GM13976 (cell line): ENCODE measurements around the gene APCDD1L.

ENCODE experiments used
- DNase-seq: peaks from one replicate; pipeline ENCODE4 v3.0.0; 2012; ENCODE audit warnings: low spot score
- in situ Hi-C: fragments of 300-500 bp; cut with MboI; formaldehyde crosslinking; loops from one replicate; pipeline ENCODE4 v1.12.0; 2022; ENCODE audit warnings: low sequenced_read_pairs, mixed read lengths, inconsistent platforms; ENCODE audit not compliant: unreplicated experiment
- TF ChIP-seq, protein P1 (sequence below): IDR thresholded peaks from 2 replicates; pipeline ENCODE4 v1.5.1; 2012; ENCODE audit warnings: borderline replicate concordance, mild to moderate bottlenecking; ENCODE audit not compliant: insufficient read depth; ENCODE audit errors: extremely low read depth, missing control alignments, control extremely low read depth

Gene APCDD1L

DNA sequence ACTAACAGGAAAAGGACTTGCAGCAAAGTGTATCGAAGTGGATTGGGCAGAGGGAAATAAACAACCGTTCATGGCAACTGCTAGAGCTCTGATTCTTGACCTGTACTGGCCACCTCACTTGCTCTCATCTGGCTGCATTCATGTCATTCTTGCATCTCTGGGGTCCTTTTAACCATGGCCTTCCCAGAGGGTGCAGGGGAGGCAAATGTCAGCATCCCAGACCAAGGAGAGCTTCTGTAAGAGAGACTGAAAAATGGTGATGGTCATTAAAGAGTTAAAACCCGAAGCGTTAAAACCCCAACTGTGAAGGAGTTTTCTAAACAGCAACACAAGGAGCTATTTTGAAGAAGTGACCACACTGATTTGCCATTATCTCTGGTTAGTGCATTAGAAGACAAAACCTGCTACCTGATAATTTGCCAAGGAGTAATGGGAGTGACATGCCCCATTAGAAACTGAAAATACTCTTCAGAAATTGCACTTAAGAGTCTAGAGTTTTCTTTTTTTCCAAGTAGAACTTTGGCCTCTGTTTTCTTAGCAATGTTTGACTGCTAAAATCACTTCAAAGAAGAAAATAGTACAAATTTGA is 62.4 kb downstream of the APCDD1L start:
- TF ChIP-seq, protein P1, sequence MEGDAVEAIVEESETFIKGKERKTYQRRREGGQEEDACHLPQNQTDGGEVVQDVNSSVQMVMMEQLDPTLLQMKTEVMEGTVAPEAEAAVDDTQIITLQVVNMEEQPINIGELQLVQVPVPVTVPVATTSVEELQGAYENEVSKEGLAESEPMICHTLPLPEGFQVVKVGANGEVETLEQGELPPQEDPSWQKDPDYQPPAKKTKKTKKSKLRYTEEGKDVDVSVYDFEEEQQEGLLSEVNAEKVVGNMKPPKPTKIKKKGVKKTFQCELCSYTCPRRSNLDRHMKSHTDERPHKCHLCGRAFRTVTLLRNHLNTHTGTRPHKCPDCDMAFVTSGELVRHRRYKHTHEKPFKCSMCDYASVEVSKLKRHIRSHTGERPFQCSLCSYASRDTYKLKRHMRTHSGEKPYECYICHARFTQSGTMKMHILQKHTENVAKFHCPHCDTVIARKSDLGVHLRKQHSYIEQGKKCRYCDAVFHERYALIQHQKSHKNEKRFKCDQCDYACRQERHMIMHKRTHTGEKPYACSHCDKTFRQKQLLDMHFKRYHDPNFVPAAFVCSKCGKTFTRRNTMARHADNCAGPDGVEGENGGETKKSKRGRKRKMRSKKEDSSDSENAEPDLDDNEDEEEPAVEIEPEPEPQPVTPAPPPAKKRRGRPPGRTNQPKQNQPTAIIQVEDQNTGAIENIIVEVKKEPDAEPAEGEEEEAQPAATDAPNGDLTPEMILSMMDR, result no peak
- in situ Hi-C loops, result loop anchor here (10.0 kb wide), 1 partner anchor 208 kb away; no protein-coding TSS in a partner anchor
- DNase-seq, result no peak

DNA sequence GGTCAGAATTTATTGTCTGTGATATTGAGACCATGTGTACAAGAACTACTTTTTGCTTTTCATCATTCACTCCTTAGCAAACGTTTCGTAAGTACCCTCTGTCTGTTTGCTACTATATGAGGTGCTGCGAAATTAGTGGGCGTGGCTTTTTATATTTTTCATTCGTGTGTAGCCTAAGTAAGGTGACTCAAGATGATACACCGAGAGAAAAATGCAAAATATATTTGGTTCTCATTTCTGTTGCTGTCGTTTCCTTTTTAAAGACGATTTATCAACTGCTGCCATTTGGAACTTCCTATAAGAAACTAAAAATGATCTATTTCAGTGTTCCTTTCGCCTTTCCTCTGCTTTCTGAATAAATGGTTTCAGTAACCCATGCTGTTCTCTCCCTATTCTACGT is 64.9 kb downstream of the APCDD1L start:
- TF ChIP-seq, protein P1, result no peak
- DNase-seq, result peak; percentile 48
- in situ Hi-C loops, result loop anchor here (10.0 kb wide), 1 partner anchor 205 kb away; no protein-coding TSS in a partner anchor

DNA sequence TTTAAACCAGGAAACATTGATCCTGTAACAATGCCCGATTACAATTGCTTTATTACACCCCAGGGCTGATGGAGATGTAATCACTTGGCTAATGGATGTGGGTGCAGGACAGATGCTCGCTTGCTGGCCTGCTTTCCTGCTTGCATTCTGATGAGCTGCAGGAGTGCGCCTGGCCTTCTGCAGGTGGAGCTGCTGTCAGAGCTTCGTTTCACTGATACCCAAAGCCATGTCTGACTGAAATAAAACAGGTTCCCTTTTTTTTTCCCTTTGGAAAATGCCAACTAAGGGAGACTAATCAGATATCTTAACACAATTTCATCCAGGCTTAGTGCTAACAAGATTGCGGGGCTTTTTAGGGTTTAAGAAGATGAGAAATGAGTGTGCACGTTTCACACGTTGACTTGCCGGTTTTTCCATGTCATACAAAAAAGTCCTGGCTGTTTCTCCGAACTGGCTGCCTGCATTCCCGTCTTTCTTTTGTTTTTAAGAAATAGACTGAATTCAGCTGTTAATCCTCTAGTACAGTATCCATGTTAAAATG is 65.4 kb downstream of the APCDD1L start:
- TF ChIP-seq, protein P1, result no peak
- in situ Hi-C loops, result loop anchor here (10.0 kb wide), 1 partner anchor 205 kb away; no protein-coding TSS in a partner anchor
- no peak for DNase-seq

DNA sequence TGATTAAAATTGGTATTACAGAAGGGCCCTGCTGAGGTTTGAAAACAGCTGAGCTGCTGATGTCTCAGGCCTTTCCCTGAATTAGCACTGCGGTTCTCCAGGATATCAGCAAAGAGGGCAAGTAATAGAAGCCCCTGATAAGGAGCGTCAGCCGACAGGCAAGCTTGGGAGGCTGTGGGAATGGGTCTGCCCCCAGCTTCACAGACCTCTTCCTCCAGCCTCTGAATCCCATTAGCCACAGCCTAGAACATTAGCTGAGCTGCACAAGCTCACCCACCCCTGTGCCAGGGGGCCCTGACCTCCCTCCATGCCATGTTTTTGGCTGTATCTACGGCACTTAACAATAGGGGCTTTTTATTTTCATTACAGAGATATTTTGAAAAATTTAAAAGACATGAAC is 66.2 kb downstream of the APCDD1L start:
- DNase-seq, result no peak
- in situ Hi-C loops, result no loop called here

DNA sequence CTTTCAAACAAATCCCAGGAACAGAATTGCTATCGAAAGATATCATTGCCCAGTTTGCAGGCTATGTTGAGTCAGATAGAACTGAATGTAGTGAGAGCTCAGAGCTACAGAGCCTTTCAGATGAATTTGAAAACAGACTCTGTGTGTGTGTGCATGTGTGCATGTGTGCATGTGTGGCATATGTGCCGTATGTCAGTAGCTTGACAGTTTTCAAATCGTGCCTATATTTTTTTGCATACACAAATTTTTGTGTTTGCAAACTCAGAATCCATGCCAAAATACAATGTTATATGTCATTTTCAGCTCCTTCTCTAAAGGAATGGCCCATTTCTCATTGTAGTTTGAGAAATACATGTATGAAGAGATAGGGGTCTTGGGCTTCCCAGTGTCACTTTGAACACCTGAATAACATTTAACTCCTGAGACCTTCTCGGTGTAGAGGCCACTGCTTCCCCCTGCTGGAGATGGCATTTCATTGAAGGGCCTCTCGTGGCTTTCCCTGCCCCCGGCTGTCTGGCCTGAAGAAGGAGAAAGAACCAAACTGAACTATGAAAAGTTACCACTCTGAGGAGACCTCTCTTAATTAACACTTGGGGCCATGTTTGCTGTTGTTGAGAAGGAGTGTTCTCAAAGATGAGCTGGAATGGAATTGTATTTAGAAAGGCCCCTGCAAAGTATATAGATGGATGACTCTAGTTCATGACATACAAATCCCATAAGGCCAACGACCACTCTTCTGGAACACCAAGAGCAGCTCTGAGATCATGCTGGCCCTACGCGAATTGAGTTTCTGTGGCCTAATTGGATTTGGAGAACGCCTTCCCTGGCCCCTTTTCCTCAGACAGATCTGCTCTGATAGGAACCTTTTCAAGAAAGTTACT is 67.4 kb downstream of the APCDD1L start:
- DNase-seq, result peak; percentile 68
- TF ChIP-seq, protein P1, result peak; percentile 67
- in situ Hi-C loops, result no loop called here

More for the DNA sequence above, 66.2 kb downstream of the APCDD1L start:
- TF ChIP-seq, protein P1, result no peak

DNA sequence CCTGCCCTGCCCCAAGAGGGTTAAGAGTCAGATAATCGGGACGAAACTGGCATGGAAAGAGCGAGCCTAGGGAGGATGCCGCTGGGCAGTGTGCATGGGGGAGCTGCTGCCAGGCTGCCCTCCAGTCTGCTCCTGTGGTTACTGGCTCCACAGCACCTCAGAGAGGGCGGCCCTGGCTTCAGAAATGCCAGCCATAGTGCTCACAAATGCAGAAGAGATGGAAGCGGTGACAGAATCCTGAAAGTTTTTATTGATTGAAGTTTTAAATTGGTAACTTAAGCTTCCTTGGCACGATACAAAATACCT is 68.3 kb downstream of the APCDD1L start:
- in situ Hi-C loops, result no loop called here
- TF ChIP-seq, protein P1, result no peak
- DNase-seq, result no peak
